COLO829 (cell line): Measurements from ENCODE around the gene CTDSPL.
A peak's percentile ranks its signal among the peaks of the same experiment; 100 is the strongest.
"Not testable (repeated sequence)": the region's sequence is repeated elsewhere in the genome, so short reads cannot be mapped to it uniquely, and the experiment has no call there.

Source experiments
- DNase-seq: peaks from one replicate; pipeline ENCODE4 v3.0.0; 2012; ENCODE audit warnings: low spot score

CTDSPL gene

GRCh38 chr3:37968813-37969595 lies 107.3 kb downstream of the CTDSPL start:
- DNase-seq: no peak

GRCh38 chr3:37969596-37970100 lies 108.0 kb downstream of the CTDSPL start:
- DNase-seq: no peak

- DNase-seq: no peak
Measured at GRCh38 chr3:37970802-37971201, 109.1 kb downstream of the CTDSPL start.

- no peak for DNase-seq
Measured at GRCh38 chr3:37971467-37971866, 109.8 kb downstream of the CTDSPL start.

- DNase-seq: not testable (repeated sequence)
Measured at GRCh38 chr3:37972056-37972455, 110.4 kb downstream of the CTDSPL start.

GRCh38 chr3:37973246-37974054 lies 111.8 kb downstream of the CTDSPL start:
- DNase-seq: no peak

- DNase-seq: peak; percentile 86
Measured at GRCh38 chr3:37974121-37975083, 112.7 kb downstream of the CTDSPL start.

- no peak for DNase-seq
Measured at GRCh38 chr3:37979541-37980461, 118.1 kb downstream of the CTDSPL start.

GRCh38 chr3:37980462-37981347 lies 119.0 kb downstream of the CTDSPL start:
- no peak for DNase-seq

GRCh38 chr3:37981348-37981664 lies 119.6 kb downstream of the CTDSPL start:
- no peak for DNase-seq

GRCh38 chr3:37982331-37982730 lies 120.7 kb downstream of the CTDSPL start:
- DNase-seq: no peak

GRCh38 chr3:37984051-37984450 lies 122.4 kb downstream of the CTDSPL start:
- no peak for DNase-seq

- no peak for DNase-seq
Measured at GRCh38 chr3:37984596-37984995, 122.9 kb downstream of the CTDSPL start.

- no peak for DNase-seq
Measured at GRCh38 chr3:37985637-37986320, 124.1 kb downstream of the CTDSPL start.

- no peak for DNase-seq
Measured at GRCh38 chr3:37986479-37987314, 125.0 kb downstream of the CTDSPL start.

GRCh38 chr3:37987315-37987697 lies 125.6 kb downstream of the CTDSPL start:
- DNase-seq: no peak

- no peak for DNase-seq
Measured at GRCh38 chr3:37987751-37988179, 126.1 kb downstream of the CTDSPL start.

- DNase-seq: not testable (repeated sequence)
Measured at GRCh38 chr3:37988376-37988775, 126.7 kb downstream of the CTDSPL start.
